ENCODE data around the gene HELZ.

DNA sequence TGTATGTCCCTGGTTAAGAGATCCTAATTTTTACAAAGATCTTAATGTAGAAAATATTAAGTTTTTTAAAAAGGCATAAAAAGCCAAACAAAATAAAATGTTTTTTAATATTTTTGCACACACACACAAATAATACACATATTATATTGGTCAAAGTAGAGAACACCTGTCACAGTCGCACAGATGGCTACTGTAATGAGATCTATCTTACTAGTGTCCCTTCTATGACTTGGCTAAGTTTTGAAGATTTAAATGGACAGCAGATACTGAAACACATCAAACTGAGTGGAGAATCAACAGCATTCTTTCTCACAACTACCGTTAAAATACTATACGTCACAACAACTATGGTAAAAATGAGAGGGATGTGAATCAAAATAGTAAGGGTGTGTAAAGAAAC, 83.4 kb downstream of the HELZ start:
- TF ChIP-seq, protein P1, sequence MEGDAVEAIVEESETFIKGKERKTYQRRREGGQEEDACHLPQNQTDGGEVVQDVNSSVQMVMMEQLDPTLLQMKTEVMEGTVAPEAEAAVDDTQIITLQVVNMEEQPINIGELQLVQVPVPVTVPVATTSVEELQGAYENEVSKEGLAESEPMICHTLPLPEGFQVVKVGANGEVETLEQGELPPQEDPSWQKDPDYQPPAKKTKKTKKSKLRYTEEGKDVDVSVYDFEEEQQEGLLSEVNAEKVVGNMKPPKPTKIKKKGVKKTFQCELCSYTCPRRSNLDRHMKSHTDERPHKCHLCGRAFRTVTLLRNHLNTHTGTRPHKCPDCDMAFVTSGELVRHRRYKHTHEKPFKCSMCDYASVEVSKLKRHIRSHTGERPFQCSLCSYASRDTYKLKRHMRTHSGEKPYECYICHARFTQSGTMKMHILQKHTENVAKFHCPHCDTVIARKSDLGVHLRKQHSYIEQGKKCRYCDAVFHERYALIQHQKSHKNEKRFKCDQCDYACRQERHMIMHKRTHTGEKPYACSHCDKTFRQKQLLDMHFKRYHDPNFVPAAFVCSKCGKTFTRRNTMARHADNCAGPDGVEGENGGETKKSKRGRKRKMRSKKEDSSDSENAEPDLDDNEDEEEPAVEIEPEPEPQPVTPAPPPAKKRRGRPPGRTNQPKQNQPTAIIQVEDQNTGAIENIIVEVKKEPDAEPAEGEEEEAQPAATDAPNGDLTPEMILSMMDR (IDR thresholded peaks at IDR 0.05): no peak
- TF ChIP-seq EZH2phosphoT487 (IDR thresholded peaks at IDR 0.05): no peak
